GM18508 (cell line): ENCODE data around the gene RGS6.

ENCODE experiments used
- ATAC-seq: cut with Tn5 transposase; IDR thresholded peaks from one replicate; pipeline ENCODE4 v1.9.1; 2021; ENCODE audit warnings: moderate number of reproducible peaks; ENCODE audit not compliant: insufficient read depth, unreplicated experiment

Gene RGS6

GRCh38 chr14:72430457-72430856 is 498.2 kb downstream of the RGS6 start:
- ATAC-seq = no peak

GRCh38 chr14:72432748-72433147 is 500.5 kb downstream of the RGS6 start:
- no peak for ATAC-seq

GRCh38 chr14:72433511-72433910 is 501.3 kb downstream of the RGS6 start:
- no peak for ATAC-seq

- ATAC-seq = no peak
These were observed 502.6 kb downstream of the RGS6 start for GRCh38 chr14:72434856-72435255.

- no peak for ATAC-seq
These were observed 507.5 kb downstream of the RGS6 start for GRCh38 chr14:72439707-72440106.

- ATAC-seq = no peak
These were observed 511.0 kb downstream of the RGS6 start for GRCh38 chr14:72443256-72443655.

GRCh38 chr14:72443991-72444441 is 511.8 kb downstream of the RGS6 start:
- no peak for ATAC-seq

- no peak for ATAC-seq
These were observed 512.5 kb downstream of the RGS6 start for GRCh38 chr14:72444701-72445100.

- no peak for ATAC-seq
These were observed 516.0 kb downstream of the RGS6 start for GRCh38 chr14:72448212-72448611.

- ATAC-seq = no peak
These were observed 518.3 kb downstream of the RGS6 start for GRCh38 chr14:72450473-72451044.

- no peak for ATAC-seq
These were observed 519.1 kb downstream of the RGS6 start for GRCh38 chr14:72451054-72451972.

GRCh38 chr14:72452774-72453173 is 520.5 kb downstream of the RGS6 start:
- ATAC-seq = no peak

GRCh38 chr14:72454388-72455160 is 522.3 kb downstream of the RGS6 start:
- no peak for ATAC-seq

- ATAC-seq = no peak
These were observed 525.4 kb downstream of the RGS6 start for GRCh38 chr14:72457641-72458040.

- no peak for ATAC-seq
These were observed 529.8 kb downstream of the RGS6 start for GRCh38 chr14:72462056-72462455.

GRCh38 chr14:72463291-72463866 is 531.1 kb downstream of the RGS6 start:
- no peak for ATAC-seq

GRCh38 chr14:72464226-72464625 is 532.0 kb downstream of the RGS6 start:
- ATAC-seq = no peak

GRCh38 chr14:72466325-72466724 is 534.1 kb downstream of the RGS6 start:
- ATAC-seq = no peak

- no peak for ATAC-seq
These were observed 539.1 kb downstream of the RGS6 start for GRCh38 chr14:72471346-72471745.

- ATAC-seq = no peak
These were observed 540.6 kb downstream of the RGS6 start for GRCh38 chr14:72472845-72473244.
